UCSD-AML1 (cell line): Measurements from ENCODE around the gene TRAPPC3.

Experiments
- DNase-seq: peaks from one replicate; lab custom pipeline; 2025; ENCODE audit not compliant: unreplicated experiment; lab: John Stamatoyannopoulos, UW

Gene TRAPPC3

GRCh38 chr1:36106269-36106668 is 43.0 kb downstream of the TRAPPC3 start:
- DNase-seq = no peak

- DNase-seq = no peak
These were observed 47.7 kb downstream of the TRAPPC3 start for GRCh38 chr1:36101546-36101945.

GRCh38 chr1:36100376-36100775 is 48.9 kb downstream of the TRAPPC3 start:
- no peak for DNase-seq

- peak; percentile 79 for DNase-seq
These were observed 49.5 kb downstream of the TRAPPC3 start for GRCh38 chr1:36099681-36100341.

GRCh38 chr1:36098650-36099365 is 50.5 kb downstream of the TRAPPC3 start:
- no peak for DNase-seq

GRCh38 chr1:36097693-36098585 is 51.3 kb downstream of the TRAPPC3 start:
- no peak for DNase-seq

GRCh38 chr1:36096500-36097432 is 52.5 kb downstream of the TRAPPC3 start:
- DNase-seq = peak; percentile 19

- no peak for DNase-seq
These were observed 53.4 kb downstream of the TRAPPC3 start for GRCh38 chr1:36095760-36096405.

- no peak for DNase-seq
These were observed 54.6 kb downstream of the TRAPPC3 start for GRCh38 chr1:36094621-36095061.

GRCh38 chr1:36093929-36094328 is 55.4 kb downstream of the TRAPPC3 start:
- DNase-seq = no peak

GRCh38 chr1:36093226-36093625 is 56.1 kb downstream of the TRAPPC3 start:
- no peak for DNase-seq

GRCh38 chr1:36092798-36093185 is 56.5 kb downstream of the TRAPPC3 start:
- DNase-seq = no peak

- no peak for DNase-seq
These were observed 57.0 kb downstream of the TRAPPC3 start for GRCh38 chr1:36092166-36092797.

GRCh38 chr1:36091698-36092097 is 57.6 kb downstream of the TRAPPC3 start:
- DNase-seq = no peak

GRCh38 chr1:36091141-36091540 is 58.1 kb downstream of the TRAPPC3 start:
- DNase-seq = no peak

GRCh38 chr1:36089393-36090121 is 59.7 kb downstream of the TRAPPC3 start:
- peak; percentile 48 for DNase-seq

- peak; percentile 90 for DNase-seq
These were observed 60.5 kb downstream of the TRAPPC3 start, which contains the start of gene ADPRS for GRCh38 chr1:36088577-36089392. Gene ADPRS (plus strand): TSS chr1:36088892. CDS start chr1:36088905, 13 bp downstream.

- no peak for DNase-seq
These were observed 61.1 kb downstream of the TRAPPC3 start for GRCh38 chr1:36088265-36088576.
